ENCODE results near the gene RAB27A.

Gene RAB27A

GRCh38 chr15:55220606-55221005, 69.0 kb downstream of the RAB27A start:
- Histone ChIP-seq H3K4me2 (ENCODE audit: low read length) (no peak overlapping the region), H3F3A (ENCODE audit: control insufficient read depth, insufficient read depth) (no peaks in the 10 kb centered on the region), H3K27me3 (ENCODE audit: control insufficient read depth, low read length) (no peaks in the 10 kb centered on the region), H3K79me2 (ENCODE audit: control insufficient read depth, low read length) (no peaks in the 10 kb centered on the region), H3K9me2 (replicated peaks; ENCODE audit: control insufficient read depth, low read length) (no peaks in the 10 kb centered on the region), H3K9me3 (ENCODE audit: control insufficient read depth, insufficient read depth, low read length) (no peaks in the 10 kb centered on the region), H4K20me1 (ENCODE audit: control insufficient read depth, insufficient read depth, low read depth, low read length) (no peaks in the 10 kb centered on the region), H3K4me3 (ENCODE audit: low read length) (no peak overlapping the region), H3K36me3 (ENCODE audit: control insufficient read depth, low read length) (no peaks in the 10 kb centered on the region), H3K27ac (ENCODE audit: low read depth, low read length) (no peak overlapping the region), H3K4me1 (ENCODE audit: control insufficient read depth, low read length) (peaks cover 30% of the 10 kb centered on the region)
- TF ChIP-seq CTCF (IDR thresholded peaks at IDR 0.05; ENCODE audit: low read depth, low read length, poor library complexity, severe bottlenecking) (no peak), EZH2phosphoT487 (IDR thresholded peaks at IDR 0.05; ENCODE audit: borderline replicate concordance, low read length) (no peak)

- Histone ChIP-seq H3F3A (ENCODE audit: control insufficient read depth, insufficient read depth) (no peaks in the 10 kb centered on the region), H3K79me2 (ENCODE audit: control insufficient read depth, low read length) (no peaks in the 10 kb centered on the region), H3K4me1 (ENCODE audit: control insufficient read depth, low read length) (peaks cover 27% of the 10 kb centered on the region), H3K9me2 (replicated peaks; ENCODE audit: control insufficient read depth, low read length) (no peaks in the 10 kb centered on the region), H3K27me3 (ENCODE audit: control insufficient read depth, low read length) (no peaks in the 10 kb centered on the region), H3K27ac (ENCODE audit: low read depth, low read length) (no peak overlapping the region), H3K36me3 (ENCODE audit: control insufficient read depth, low read length) (no peaks in the 10 kb centered on the region), H3K4me3 (ENCODE audit: low read length) (no peak overlapping the region), H3K4me2 (ENCODE audit: low read length) (no peak overlapping the region), H4K20me1 (ENCODE audit: control insufficient read depth, insufficient read depth, low read depth, low read length) (no peaks in the 10 kb centered on the region), H3K9me3 (ENCODE audit: control insufficient read depth, insufficient read depth, low read length) (no peaks in the 10 kb centered on the region)
- TF ChIP-seq CTCF (IDR thresholded peaks at IDR 0.05; ENCODE audit: low read depth, low read length, poor library complexity, severe bottlenecking), result no peak
These were observed 71.6 kb downstream of the RAB27A start for GRCh38 chr15:55218056-55218455.

GRCh38 chr15:55204464-55204863, 85.1 kb downstream of the RAB27A start:
- H3K27ac ChIP-seq (ENCODE audit: low read depth, low read length), result no peak overlapping the region
- no peaks in the 10 kb centered on the region for H3K9me2 ChIP-seq (replicated peaks; ENCODE audit: control insufficient read depth, low read length)
- no peaks in the 10 kb centered on the region for H4K20me1 ChIP-seq (ENCODE audit: control insufficient read depth, insufficient read depth, low read depth, low read length)
- H3K27me3 ChIP-seq (ENCODE audit: control insufficient read depth, low read length), result no peaks in the 10 kb centered on the region
- H3K36me3 ChIP-seq (ENCODE audit: control insufficient read depth, low read length), result no peaks in the 10 kb centered on the region
- H3K79me2 ChIP-seq (ENCODE audit: control insufficient read depth, low read length), result no peaks in the 10 kb centered on the region
- peaks cover 4% of the 10 kb centered on the region; the same call in 1 of the 2 replicates for H3K9me3 ChIP-seq (ENCODE audit: control insufficient read depth, insufficient read depth, low read length)
- no peaks in the 10 kb centered on the region for H3K4me1 ChIP-seq (ENCODE audit: control insufficient read depth, low read length)
- TF ChIP-seq CTCF (IDR thresholded peaks at IDR 0.05; ENCODE audit: low read depth, low read length, poor library complexity, severe bottlenecking), result no peak
- no peak for TF ChIP-seq EZH2phosphoT487 (IDR thresholded peaks at IDR 0.05; ENCODE audit: borderline replicate concordance, low read length)
- no peak overlapping the region for H3K4me2 ChIP-seq (ENCODE audit: low read length)
- 0 out of 2 replicates have a peak, but pooled peaks cover 3% of the 10 kb centered on the region for H3F3A ChIP-seq (ENCODE audit: control insufficient read depth, insufficient read depth)
- no peak overlapping the region for H3K4me3 ChIP-seq (ENCODE audit: low read length)

GRCh38 chr15:55202206-55202605, 87.4 kb downstream of the RAB27A start:
- Histone ChIP-seq H3K79me2 (ENCODE audit: control insufficient read depth, low read length) (no peaks in the 10 kb centered on the region), H3K27ac (ENCODE audit: low read depth, low read length) (no peak overlapping the region), H4K20me1 (ENCODE audit: control insufficient read depth, insufficient read depth, low read depth, low read length) (no peaks in the 10 kb centered on the region), H3K9me2 (replicated peaks; ENCODE audit: control insufficient read depth, low read length) (no peaks in the 10 kb centered on the region), H3K27me3 (ENCODE audit: control insufficient read depth, low read length) (no peaks in the 10 kb centered on the region), H3K4me2 (ENCODE audit: low read length) (no peak overlapping the region), H3K9me3 (ENCODE audit: control insufficient read depth, insufficient read depth, low read length) (peaks cover 12% of the 10 kb centered on the region; the same call in 1 of the 2 replicates), H3F3A (ENCODE audit: control insufficient read depth, insufficient read depth) (peaks cover 11% of the 10 kb centered on the region), H3K36me3 (ENCODE audit: control insufficient read depth, low read length) (no peaks in the 10 kb centered on the region), H3K4me3 (ENCODE audit: low read length) (no peak overlapping the region), H3K4me1 (ENCODE audit: control insufficient read depth, low read length) (peaks cover 11% of the 10 kb centered on the region)
- TF ChIP-seq EZH2phosphoT487 (IDR thresholded peaks at IDR 0.05; ENCODE audit: borderline replicate concordance, low read length) (no peak), CTCF (IDR thresholded peaks at IDR 0.05; ENCODE audit: low read depth, low read length, poor library complexity, severe bottlenecking) (no peak)
